ENCODE measurements around the gene PANX3. TPM values are rescaled to one million over a fixed set of nuclear protein-coding genes. Genes with fewer than 3 reads are reported as not detected.

PANX3 gene
- polyA plus RNA-seq, 1 donor from 2014 or later = not detected

GRCh38 chr11:124582565-124582964 is 28.7 kb upstream of the PANX3 start:
- Histone ChIP-seq H3K9ac (ENCODE audit: low read length) (no peak overlapping the region), H2AFZ (ENCODE audit: low read depth, low read length) (no peak overlapping the region), H3F3A (ENCODE audit: insufficient read depth, low read length, poor library complexity, severe bottlenecking) (no peaks in the 10 kb centered on the region), H3K36me3 (ENCODE audit: insufficient read depth, low read length) (no peaks in the 10 kb centered on the region), H3K4me3 (ENCODE audit: low read length) (no peak overlapping the region), H3K27ac (ENCODE audit: low read length) (no peak overlapping the region), H3K27me3 (ENCODE audit: insufficient read depth, low read depth, low read length) (no peaks in the 10 kb centered on the region), H3K79me2 (replicated peaks; ENCODE audit: insufficient read depth, low read length) (no peaks in the 10 kb centered on the region), H3K9me3 (ENCODE audit: low read length) (no peaks in the 10 kb centered on the region), H3K9me2 (ENCODE audit: insufficient read depth, low read length) (no peaks in the 10 kb centered on the region), H4K20me1 (ENCODE audit: insufficient read depth) (no peaks in the 10 kb centered on the region), H3K4me2 (ENCODE audit: low read length) (no peak overlapping the region)
- TF ChIP-seq REST (IDR thresholded peaks at IDR 0.05; ENCODE audit: borderline replicate concordance) (no peak), EP300 (conservative IDR thresholded peaks at IDR 0.05; ENCODE audit: poor library complexity, severe bottlenecking) (no peak), CTCF (IDR thresholded peaks at IDR 0.05; ENCODE audit: poor library complexity, severe bottlenecking) (no peak), SMC3 (conservative IDR thresholded peaks at IDR 0.05; ENCODE audit: poor library complexity) (no peak), TAF1 (IDR thresholded peaks at IDR 0.05; ENCODE audit: low read depth) (no peak), RAD21 (conservative IDR thresholded peaks at IDR 0.05) (no peak), EZH2 (IDR thresholded peaks at IDR 0.05; ENCODE audit: borderline replicate concordance, insufficient read depth, low read length, poor library complexity, severe bottlenecking) (no peak), MXI1 (conservative IDR thresholded peaks at IDR 0.05; ENCODE audit: poor library complexity, severe bottlenecking) (no peak), POLR2AphosphoS5 (IDR thresholded peaks at IDR 0.05) (no peak)

- Histone ChIP-seq H3K9me3 (ENCODE audit: low read length) (no peaks in the 10 kb centered on the region), H3K27me3 (ENCODE audit: insufficient read depth, low read depth, low read length) (no peaks in the 10 kb centered on the region), H3K27ac (ENCODE audit: low read length) (no peak overlapping the region), H3K4me3 (ENCODE audit: low read length) (no peak overlapping the region), H4K20me1 (ENCODE audit: insufficient read depth) (no peaks in the 10 kb centered on the region), H3F3A (ENCODE audit: insufficient read depth, low read length, poor library complexity, severe bottlenecking) (no peaks in the 10 kb centered on the region), H2AFZ (ENCODE audit: low read depth, low read length) (no peak overlapping the region), H3K4me2 (ENCODE audit: low read length) (no peak overlapping the region), H3K9ac (ENCODE audit: low read length) (no peak overlapping the region), H3K79me2 (replicated peaks; ENCODE audit: insufficient read depth, low read length) (no peaks in the 10 kb centered on the region), H3K9me2 (ENCODE audit: insufficient read depth, low read length) (no peaks in the 10 kb centered on the region), H3K36me3 (ENCODE audit: insufficient read depth, low read length) (no peaks in the 10 kb centered on the region)
- TF ChIP-seq MXI1 (conservative IDR thresholded peaks at IDR 0.05; ENCODE audit: poor library complexity, severe bottlenecking) (no peak), EP300 (conservative IDR thresholded peaks at IDR 0.05; ENCODE audit: poor library complexity, severe bottlenecking) (no peak), POLR2AphosphoS5 (IDR thresholded peaks at IDR 0.05) (no peak), TAF1 (IDR thresholded peaks at IDR 0.05; ENCODE audit: low read depth) (no peak), REST (IDR thresholded peaks at IDR 0.05; ENCODE audit: borderline replicate concordance) (no peak), CTCF (IDR thresholded peaks at IDR 0.05; ENCODE audit: poor library complexity, severe bottlenecking) (no peak), EZH2 (IDR thresholded peaks at IDR 0.05; ENCODE audit: borderline replicate concordance, insufficient read depth, low read length, poor library complexity, severe bottlenecking) (no peak), SMC3 (conservative IDR thresholded peaks at IDR 0.05; ENCODE audit: poor library complexity) (no peak), RAD21 (conservative IDR thresholded peaks at IDR 0.05) (no peak)
Measured at GRCh38 chr11:124583781-124584180, 27.4 kb upstream of the PANX3 start.

All from neural cell (in vitro differentiated cells).